ENCODE measurements around the gene ZNF146.
"Not testable (repeated sequence)": the region's sequence is repeated elsewhere in the genome, so short reads cannot be mapped to it uniquely, and the experiment has no call there.

The ZNF146 gene

GRCh38 chr19:36214386-36215275 is at the start of gene ZNF146, which contains the start of gene ZNF565:
TSS of gene ZNF146 (plus strand) at chr19:36215106. CDS start at chr19:36236441, 21,335 bp downstream.
TSS of gene ZNF565 (minus strand) at chr19:36214665. CDS start at chr19:36201985, 12,680 bp downstream.
- in situ Hi-C loops (cut with HindIII; ENCODE audit: low sequenced_read_pairs): no loop called here

- in situ Hi-C loops (cut with HindIII; ENCODE audit: low sequenced_read_pairs): no loop called here
These were observed 45.7 kb upstream of the ZNF146 start for GRCh38 chr19:36169084-36169760.

- in situ Hi-C loops (cut with HindIII; ENCODE audit: low sequenced_read_pairs): no loop called here
These were observed 42.1 kb upstream of the ZNF146 start for GRCh38 chr19:36172852-36173251.

GRCh38 chr19:36173846-36174245 is 41.1 kb upstream of the ZNF146 start:
- in situ Hi-C loops (cut with HindIII; ENCODE audit: low sequenced_read_pairs): not testable (repeated sequence)

GRCh38 chr19:36179077-36179476 is 35.8 kb upstream of the ZNF146 start:
- in situ Hi-C loops (cut with HindIII; ENCODE audit: low sequenced_read_pairs): not testable (repeated sequence)

- in situ Hi-C loops (cut with HindIII; ENCODE audit: low sequenced_read_pairs): no loop called here
These were observed 32.2 kb upstream of the ZNF146 start for GRCh38 chr19:36182612-36183244.

- in situ Hi-C loops (cut with HindIII; ENCODE audit: low sequenced_read_pairs): no loop called here
These were observed 31.7 kb upstream of the ZNF146 start for GRCh38 chr19:36183245-36183628.

GRCh38 chr19:36186722-36187121 is 28.2 kb upstream of the ZNF146 start:
- in situ Hi-C loops (cut with HindIII; ENCODE audit: low sequenced_read_pairs): not testable (repeated sequence)

- in situ Hi-C loops (cut with HindIII; ENCODE audit: low sequenced_read_pairs): no loop called here
These were observed 18.7 kb upstream of the ZNF146 start for GRCh38 chr19:36196249-36196648.

GRCh38 chr19:36198119-36198518 is 16.8 kb upstream of the ZNF146 start:
- in situ Hi-C loops (cut with HindIII; ENCODE audit: low sequenced_read_pairs): no loop called here

GRCh38 chr19:36201684-36202083 is 13.2 kb upstream of the ZNF146 start:
- in situ Hi-C loops (cut with HindIII; ENCODE audit: low sequenced_read_pairs): no loop called here

- in situ Hi-C loops (cut with HindIII; ENCODE audit: low sequenced_read_pairs): no loop called here
These were observed 11.6 kb upstream of the ZNF146 start for GRCh38 chr19:36203293-36203692.

- in situ Hi-C loops (cut with HindIII; ENCODE audit: low sequenced_read_pairs): no loop called here
These were observed 7.2 kb upstream of the ZNF146 start for GRCh38 chr19:36207605-36208252.

GRCh38 chr19:36209372-36209771 is 5.5 kb upstream of the ZNF146 start:
- in situ Hi-C loops (cut with HindIII; ENCODE audit: low sequenced_read_pairs): no loop called here

GRCh38 chr19:36210497-36210896 is 4.4 kb upstream of the ZNF146 start:
- in situ Hi-C loops (cut with HindIII; ENCODE audit: low sequenced_read_pairs): no loop called here

- in situ Hi-C loops (cut with HindIII; ENCODE audit: low sequenced_read_pairs): no loop called here
These were observed 2.0 kb upstream of the ZNF146 start for GRCh38 chr19:36212895-36213294.

GRCh38 chr19:36215276-36216123 is 594 bp downstream of the ZNF146 start:
- in situ Hi-C loops (cut with HindIII; ENCODE audit: low sequenced_read_pairs): no loop called here

GRCh38 chr19:36221474-36221873 is 6.6 kb downstream of the ZNF146 start:
- in situ Hi-C loops (cut with HindIII; ENCODE audit: low sequenced_read_pairs): no loop called here

GRCh38 chr19:36222503-36222902 is 7.6 kb downstream of the ZNF146 start:
- in situ Hi-C loops (cut with HindIII; ENCODE audit: low sequenced_read_pairs): no loop called here

Data from DLD1 (cell line).